Activated CD8-positive, alpha-beta memory T cell treated with anti-CD3 and anti-CD28 coated beads, Interleukin-2, amount 50 U/mL, for 24 hours (primary cell): ENCODE measurements around the gene ANP32B.
"Not testable (repeated sequence)": the region's sequence is repeated elsewhere in the genome, so short reads cannot be mapped to it uniquely, and the experiment has no call there.

ENCODE experiments used
- DNase-seq: peaks from one replicate; pipeline ENCODE4 v3.0.0-alpha.2; 2020; ENCODE audit errors: extremely low read depth

Gene ANP32B

GRCh38 chr9:97963232-97963631 is 19.9 kb upstream of the ANP32B start:
- no peak for DNase-seq

GRCh38 chr9:97964901-97965300 is 18.2 kb upstream of the ANP32B start:
- DNase-seq: no peak

DNA sequence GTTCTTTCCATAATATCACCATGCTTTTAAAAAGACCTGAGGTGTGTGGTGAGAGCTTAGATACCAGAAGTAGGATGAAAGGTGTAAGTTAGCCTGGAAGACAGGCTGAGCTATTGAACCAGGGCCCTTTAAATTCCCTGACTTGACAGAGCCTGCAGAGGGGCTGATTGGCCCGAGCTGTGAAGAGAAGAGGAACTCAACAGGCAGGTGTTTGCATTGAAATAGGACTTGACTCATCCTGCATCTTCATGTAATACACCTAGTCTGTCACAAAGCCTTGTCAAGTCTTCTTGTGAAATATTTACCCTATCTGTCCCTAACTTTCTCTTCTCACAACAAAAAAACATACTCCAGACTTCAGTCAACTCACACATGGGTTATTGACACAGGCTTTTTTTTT is 16.6 kb upstream of the ANP32B start:
- no peak for DNase-seq

GRCh38 chr9:97969014-97969413 is 14.1 kb upstream of the ANP32B start:
- DNase-seq: no peak

GRCh38 chr9:97970165-97970564 is 13.0 kb upstream of the ANP32B start:
- DNase-seq: no peak

- DNase-seq: no peak
Observed at GRCh38 chr9:97972753-97973152, 10.4 kb upstream of the ANP32B start.

- DNase-seq: no peak
Observed at GRCh38 chr9:97975376-97975775, 7.8 kb upstream of the ANP32B start.

DNA sequence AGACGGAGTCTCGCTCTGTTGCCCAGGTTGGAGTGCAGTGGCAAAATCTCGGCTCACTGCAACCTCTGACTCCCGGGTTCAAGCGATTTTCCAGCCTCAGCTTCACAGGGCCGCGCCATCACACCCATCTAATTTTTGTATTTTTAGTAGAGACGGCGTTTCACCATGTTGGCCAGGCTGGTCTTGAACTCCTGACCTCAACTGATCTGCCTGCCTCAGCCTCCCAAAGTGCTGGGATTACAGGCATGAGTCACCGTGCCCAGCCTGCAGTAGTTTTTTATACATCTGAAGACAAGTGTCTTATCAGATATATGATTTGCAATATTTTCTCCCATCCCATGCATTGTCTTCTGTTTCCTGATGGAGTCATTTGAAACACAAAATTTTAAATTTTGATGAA is 6.5 kb upstream of the ANP32B start:
- not testable (repeated sequence) for DNase-seq

DNA sequence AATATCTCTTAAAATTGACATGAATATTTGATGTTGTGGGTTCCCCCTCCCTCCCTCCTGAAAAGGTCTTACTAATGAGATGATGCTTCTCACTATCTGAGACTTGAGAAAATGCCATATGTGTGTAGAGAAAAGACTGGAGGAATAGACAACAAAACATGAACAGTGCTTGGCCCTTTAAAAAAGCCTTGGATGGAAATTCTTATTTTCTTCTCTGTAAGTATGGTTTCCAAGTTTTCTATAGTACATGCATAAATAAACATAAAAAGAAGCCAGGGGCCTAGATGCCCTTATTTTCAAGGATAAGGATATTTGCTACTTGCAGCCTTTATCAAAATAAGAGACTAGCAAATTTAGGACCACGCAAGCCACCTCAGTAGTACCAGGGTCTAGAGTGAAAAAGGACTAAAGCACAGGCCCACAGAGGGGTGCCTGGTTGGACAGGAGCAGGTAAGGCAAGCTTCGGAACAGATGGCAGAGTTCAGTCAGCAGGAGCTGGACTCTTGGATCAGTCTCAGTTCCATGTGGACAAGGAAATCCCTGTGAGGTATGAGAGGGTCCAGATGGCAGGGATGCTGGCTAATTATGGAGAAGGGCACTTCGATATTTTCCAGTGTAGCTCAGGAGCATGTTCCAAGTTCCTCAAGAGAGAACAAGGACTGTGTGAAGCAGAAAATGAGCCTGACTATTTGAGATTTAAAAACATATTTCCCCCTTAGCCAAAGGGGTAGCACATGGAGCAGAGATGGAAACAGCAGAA is 4.6 kb upstream of the ANP32B start:
- no peak for DNase-seq

- DNase-seq: no peak
Observed at GRCh38 chr9:97979788-97980478, 3.2 kb upstream of the ANP32B start.

- no peak for DNase-seq
Observed at GRCh38 chr9:97980479-97980803, 2.7 kb upstream of the ANP32B start.

DNA sequence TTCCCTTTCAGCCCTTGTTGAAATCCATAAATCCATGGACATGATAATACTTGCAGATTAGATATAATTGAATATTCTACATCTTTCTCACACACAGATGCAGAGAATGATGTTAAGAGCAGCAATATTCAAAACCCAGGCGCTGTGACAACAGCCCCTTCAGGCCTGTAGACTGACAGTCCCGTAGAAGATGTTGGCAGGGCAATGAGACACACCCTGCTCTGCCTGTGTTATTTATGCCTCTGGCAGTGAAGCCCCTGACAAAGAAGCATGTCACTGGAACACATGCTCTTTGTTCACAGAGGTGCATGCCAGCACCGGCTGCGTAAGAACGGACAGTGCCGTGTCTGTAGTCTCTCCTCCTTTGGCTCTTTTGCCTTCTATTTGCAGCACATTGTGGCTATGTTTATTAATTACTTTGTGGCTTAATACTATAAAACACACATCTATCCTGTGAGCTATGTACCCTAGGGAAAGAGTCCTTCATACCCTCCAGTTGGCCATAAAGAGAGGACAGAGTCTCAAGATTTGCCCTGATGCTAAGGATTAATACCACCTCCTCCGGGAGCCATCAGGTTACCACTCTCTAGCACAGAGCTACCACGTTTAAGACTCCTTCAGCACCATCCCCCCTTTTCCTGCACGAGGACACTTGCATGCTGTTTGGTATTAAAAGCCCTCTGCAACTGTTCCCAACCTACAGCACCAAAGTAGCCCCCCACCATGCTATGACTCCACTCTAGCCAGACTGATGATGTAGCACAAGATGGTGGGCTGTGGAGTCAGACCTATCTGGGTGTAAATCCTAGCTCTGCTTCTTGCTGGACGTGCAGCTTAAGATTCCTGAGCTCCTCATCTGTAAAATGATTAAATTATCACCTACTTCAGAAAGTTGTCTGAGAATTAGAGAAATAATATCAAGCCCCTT is 2.0 kb upstream of the ANP32B start:
- no peak for DNase-seq

DNA sequence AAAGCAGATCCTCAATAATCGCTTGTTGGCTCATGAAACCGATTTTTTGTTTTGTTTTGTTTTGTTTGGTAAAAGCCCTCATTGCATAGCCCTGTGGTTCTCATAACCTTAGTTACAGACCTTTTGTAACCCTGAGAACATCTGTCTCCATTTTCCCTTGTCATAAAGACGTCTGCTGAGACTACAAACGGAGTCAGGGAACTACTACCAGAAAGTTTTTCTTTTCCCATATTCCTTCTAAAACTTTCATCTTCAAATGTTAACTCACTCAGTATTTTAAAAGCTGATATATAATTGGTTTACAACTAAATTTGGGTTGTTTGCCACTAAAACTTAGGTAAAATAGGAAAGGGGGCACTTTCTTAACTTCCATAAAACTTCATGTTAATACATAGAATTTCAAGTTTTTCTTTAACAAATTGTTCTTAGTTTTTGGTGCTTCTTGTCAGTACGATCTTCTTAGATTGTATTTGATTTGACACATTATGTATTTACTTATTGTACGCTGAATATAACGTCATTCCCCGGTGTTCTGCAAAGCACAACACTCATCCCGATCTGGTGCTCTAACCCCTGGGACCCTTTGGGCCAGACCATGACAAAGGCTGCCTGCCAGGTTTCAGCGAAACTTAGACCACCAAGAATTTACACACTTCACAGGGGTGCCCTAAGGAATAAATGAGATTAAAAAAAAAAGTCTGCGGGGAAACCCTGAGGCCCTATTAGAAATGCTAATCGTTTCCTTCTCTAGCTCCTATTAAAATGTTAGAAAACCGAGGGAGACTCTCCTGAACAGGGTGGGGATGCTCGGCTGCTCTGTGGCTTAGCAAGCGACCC is 1.1 kb upstream of the ANP32B start:
- DNase-seq: no peak

DNA sequence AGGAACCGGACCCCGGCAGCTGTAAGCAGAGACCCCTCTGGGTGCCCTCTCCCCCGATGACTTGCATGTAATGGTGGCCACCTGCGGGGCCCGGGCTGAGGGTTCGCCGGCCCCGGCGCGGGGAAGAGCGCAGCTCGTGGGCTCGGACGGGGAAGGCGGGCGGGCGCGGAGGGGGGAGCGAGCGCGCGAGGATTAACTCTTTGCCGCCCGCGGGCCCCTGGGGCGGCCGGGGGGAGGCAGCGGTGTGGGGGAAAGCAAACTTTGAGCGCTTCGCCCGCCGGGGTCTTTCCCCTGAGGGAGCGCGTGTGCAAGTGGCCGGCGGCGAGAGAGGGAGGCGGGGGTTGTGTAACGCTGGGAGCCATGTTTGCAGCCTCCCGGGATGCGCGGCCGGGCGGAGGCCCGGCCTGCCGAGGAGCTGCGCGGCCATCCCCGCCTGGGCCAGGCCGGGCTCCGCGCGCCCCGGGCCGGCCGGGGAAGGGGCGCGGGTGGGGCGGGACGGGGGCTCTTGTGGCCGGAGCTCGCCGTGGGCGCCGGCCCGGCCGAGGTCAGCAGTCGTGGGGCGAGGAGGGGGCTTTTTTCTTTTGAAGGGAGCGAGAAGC is 547 bp downstream of the ANP32B start:
- no peak for DNase-seq

DNA sequence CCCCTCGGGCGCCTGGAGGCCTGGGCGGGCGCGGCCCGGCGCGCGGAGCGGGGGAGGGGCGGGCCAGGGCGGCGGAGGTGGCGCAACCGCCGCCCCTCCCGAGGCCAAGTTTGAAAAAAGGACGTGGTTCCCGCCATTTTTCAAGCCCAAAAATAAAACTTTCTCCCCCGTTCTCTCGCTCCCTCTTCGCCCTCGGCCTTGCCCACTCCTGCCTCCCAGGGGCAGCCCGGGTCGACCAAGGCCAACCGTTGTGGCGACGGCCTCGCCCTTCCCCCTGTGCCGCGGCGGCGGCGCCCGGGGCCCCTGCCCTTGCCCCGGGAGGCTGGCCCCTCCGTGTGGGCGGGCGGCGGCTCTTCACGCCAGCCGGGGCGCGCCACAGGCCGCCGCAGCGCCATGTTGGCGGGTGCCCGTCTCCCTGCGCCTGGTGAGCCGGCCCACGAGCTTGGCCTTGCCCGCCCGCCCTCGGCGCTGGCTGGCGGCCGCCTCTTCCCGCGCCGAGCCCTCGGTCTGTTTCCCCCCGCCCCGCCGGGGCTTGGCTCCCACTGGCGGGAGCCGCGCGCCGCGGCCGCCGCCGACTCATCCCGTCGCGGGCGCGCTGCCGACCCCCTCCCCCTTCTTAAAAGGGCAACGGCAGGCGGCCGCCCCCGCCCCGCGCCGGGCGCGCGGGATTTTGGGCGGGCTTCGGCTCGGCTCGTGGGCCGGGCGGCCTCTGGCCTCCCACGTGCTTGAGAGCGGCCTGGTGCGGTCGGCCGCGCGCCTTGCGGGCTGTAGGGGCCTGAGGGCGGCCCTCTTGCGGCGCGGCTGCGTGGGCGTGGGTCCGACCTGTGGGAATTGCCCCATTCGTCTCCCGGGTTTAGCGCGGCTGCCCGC is 1.3 kb downstream of the ANP32B start:
- DNase-seq: peak; percentile 37

DNA sequence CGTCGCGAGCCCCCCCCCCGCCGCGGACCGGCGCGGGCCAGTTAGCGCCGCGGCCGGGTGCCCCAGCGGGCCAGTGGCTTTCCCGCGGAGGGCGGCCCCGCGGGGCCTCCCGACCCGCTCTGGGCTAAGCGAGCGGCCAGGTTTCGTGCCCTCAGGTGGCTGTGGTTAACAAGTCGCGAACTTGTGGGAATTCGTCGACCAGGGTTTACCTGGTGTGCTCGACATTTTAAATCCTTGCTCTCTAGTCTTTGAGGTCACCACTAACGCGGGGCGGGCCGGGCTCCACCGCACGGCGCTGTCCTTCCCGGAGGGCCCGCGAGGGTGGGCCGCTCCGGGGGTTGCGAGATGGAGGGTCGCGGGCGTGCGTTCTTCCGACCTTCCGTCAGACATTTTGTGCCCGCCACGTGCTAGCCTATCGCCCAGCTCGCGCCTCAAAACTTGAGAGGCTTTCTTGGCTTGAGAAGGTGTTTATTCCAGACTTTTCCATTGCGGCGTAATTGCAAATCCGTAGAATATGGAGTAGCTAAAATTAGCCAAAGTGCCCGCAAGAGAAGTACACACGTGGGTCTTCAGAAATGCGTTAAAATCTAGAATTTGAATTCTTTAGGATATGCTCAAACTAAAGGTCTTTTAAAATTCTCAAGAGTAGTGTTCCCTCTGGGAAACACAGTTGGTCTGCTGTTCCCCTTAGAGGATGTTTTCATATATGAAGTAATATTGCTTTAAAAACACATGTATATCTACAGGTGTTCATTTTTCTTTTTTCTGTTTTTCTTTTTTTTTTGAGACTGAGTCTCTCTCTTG is 2.1 kb downstream of the ANP32B start:
- DNase-seq: no peak

GRCh38 chr9:97987487-97987886 is 4.3 kb downstream of the ANP32B start:
- DNase-seq: no peak

DNA sequence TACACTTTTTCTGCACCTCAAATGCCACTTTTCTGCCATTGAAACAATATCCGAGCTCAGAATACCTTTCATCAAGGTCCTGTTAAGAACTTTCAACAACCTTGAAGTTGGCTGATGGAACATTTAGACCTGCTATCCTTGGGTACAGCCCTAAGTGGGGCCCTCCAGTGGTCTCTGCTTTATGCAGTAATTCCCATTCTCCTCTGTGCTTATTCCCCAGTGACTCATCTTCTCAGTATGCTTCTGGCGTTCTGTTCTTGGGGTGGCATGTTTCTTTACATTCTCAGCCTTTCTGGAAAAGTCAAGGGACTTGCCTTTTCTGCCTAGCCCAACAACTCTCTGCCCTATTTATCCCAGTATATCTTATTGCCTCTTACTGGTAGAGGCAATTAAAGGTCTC is 7.1 kb downstream of the ANP32B start:
- DNase-seq: no peak

- DNase-seq: no peak
Observed at GRCh38 chr9:97991818-97992217, 8.7 kb downstream of the ANP32B start.
